Urinary bladder (tissue), 4 donors: ENCODE results near the gene TTF1. TPM values are rescaled to one million over a fixed set of nuclear protein-coding genes. Genes with fewer than 3 reads are reported as not detected.
"Not testable (repeated sequence)": the region's sequence is repeated elsewhere in the genome, so short reads cannot be mapped to it uniquely, and the experiment has no call there.

Experiments used
- DNase-seq: peaks from one replicate; pipeline ENCODE4 v3.0.0-alpha.2; 2015; ENCODE audit errors: extremely low spot score
- H3K27ac ChIP-seq: one replicate; pipeline ENCODE4 v1.5.1; 2013; ENCODE audit warnings: low read depth, mild to moderate bottlenecking, moderate library complexity
- H3K36me3 ChIP-seq: one replicate; pipeline ENCODE4 v1.6.1; 2013; ENCODE audit warnings: mild to moderate bottlenecking, moderate library complexity; ENCODE audit not compliant: insufficient read depth
- H3K4me1 ChIP-seq: one replicate; pipeline ENCODE4 v1.6.1; 2013; ENCODE audit warnings: mild to moderate bottlenecking, moderate library complexity; ENCODE audit not compliant: insufficient read depth
- H3K4me3 ChIP-seq: one replicate; pipeline ENCODE4 v1.5.1; 2013; ENCODE audit warnings: low read depth, low read length
- WGBS: extraction: QIAGEN DNeasy Blood & Tissue Kit; methylation state at CpG from one replicate; pipeline ENCODE4 v1.1.7; 2013; 5-methylcytosine and 5-hydroxymethylcytosine counted together
- polyA plus RNA-seq: library from polyadenylated mRNA; stranded (reverse); fragments of 200-250 nt; gene quantifications from one replicate; pipeline ENCODE4 v1.2.3, GENCODE V29; 2013
- total RNA-seq: library from RNA; depleted of rRNA; stranded (reverse); fragments of >200 nt; gene quantifications from one replicate; pipeline ENCODE4 v1.2.3, GENCODE V29; 2014
- donor health status: healthy with polysubstance abuse.
- donor health status: healthy.

TTF1 gene
- total and polyA plus RNA-seq, 2 donors, result 9.8 to 16.3 TPM

GRCh38 chr9:132404228-132404881, 2.3 kb downstream of the TTF1 start:
- WGBS, result 54% methylated on average over 9 of the region's 9 CpGs
- no peak for DNase-seq
- Histone ChIP-seq H3K27ac (no peak overlapping the region), H3K36me3 (peaks cover 5% of the 10 kb centered on the region), H3K4me1 (no peaks in the 10 kb centered on the region), H3K4me3 (no peak overlapping the region)

- WGBS, result 93% methylated on average over 4 of the region's 4 CpGs
- DNase-seq, result no peak
- Histone ChIP-seq H3K36me3 (peaks cover 5% of the 10 kb centered on the region), H3K4me3 (no peak overlapping the region), H3K27ac (no peak overlapping the region), H3K4me1 (no peaks in the 10 kb centered on the region)
Observed at GRCh38 chr9:132401824-132402223, 4.8 kb downstream of the TTF1 start.

- H3K4me3 ChIP-seq, result no peak overlapping the region
- 86% methylated on average over 11 of the region's 11 CpGs for WGBS
- no peak overlapping the region for H3K27ac ChIP-seq
- peaks cover 7% of the 10 kb centered on the region for H3K36me3 ChIP-seq
- DNase-seq, result no peak
- H3K4me1 ChIP-seq, result no peaks in the 10 kb centered on the region
Observed at GRCh38 chr9:132395560-132395959, 11.1 kb downstream of the TTF1 start.

GRCh38 chr9:132391449-132391848, 15.2 kb downstream of the TTF1 start:
- DNase-seq, result no peak
- 90% methylated on average over 11 of the region's 11 CpGs for WGBS
- Histone ChIP-seq H3K4me3 (no peak overlapping the region), H3K27ac (no peak overlapping the region), H3K36me3 (peaks cover 8% of the 10 kb centered on the region), H3K4me1 (no peaks in the 10 kb centered on the region)

- DNase-seq, result no peak
- Histone ChIP-seq H3K4me3 (no peak overlapping the region), H3K4me1 (no peaks in the 10 kb centered on the region), H3K27ac (no peak overlapping the region), H3K36me3 (peaks cover 8% of the 10 kb centered on the region)
- 79% methylated on average over 7 of the region's 7 CpGs for WGBS
Observed at GRCh38 chr9:132390966-132391365, 15.7 kb downstream of the TTF1 start.

GRCh38 chr9:132387133-132387532, 19.5 kb downstream of the TTF1 start:
- H3K36me3 ChIP-seq, result peaks cover 8% of the 10 kb centered on the region
- no peak overlapping the region for H3K27ac ChIP-seq
- no peak overlapping the region for H3K4me3 ChIP-seq
- no peak for DNase-seq
- 93% methylated on average over 7 of the region's 7 CpGs for WGBS
- H3K4me1 ChIP-seq, result no peaks in the 10 kb centered on the region

GRCh38 chr9:132384376-132384775, 22.3 kb downstream of the TTF1 start:
- no peaks in the 10 kb centered on the region for H3K4me1 ChIP-seq
- peaks cover 6% of the 10 kb centered on the region for H3K36me3 ChIP-seq
- no peak overlapping the region for H3K27ac ChIP-seq
- 91% methylated on average over 8 of the region's 8 CpGs for WGBS
- no peak for DNase-seq
- no peak overlapping the region for H3K4me3 ChIP-seq

GRCh38 chr9:132383462-132383883, 23.2 kb downstream of the TTF1 start:
- Histone ChIP-seq H3K4me3 (no peak overlapping the region), H3K27ac (no peak overlapping the region), H3K4me1 (no peaks in the 10 kb centered on the region), H3K36me3 (peaks cover 7% of the 10 kb centered on the region)
- 86% methylated on average over 10 of the region's 10 CpGs for WGBS
- DNase-seq, result no peak

- no peak for DNase-seq
Observed at GRCh38 chr9:132381966-132382541, 24.6 kb downstream of the TTF1 start.

GRCh38 chr9:132378416-132378815, 28.2 kb downstream of the TTF1 start:
- not testable (repeated sequence) for DNase-seq, H3K4me1 ChIP-seq, H3K4me3 ChIP-seq, H3K36me3 ChIP-seq, H3K27ac ChIP-seq
- WGBS, result 93% methylated on average over 3 of the region's 3 CpGs

More at GRCh38 chr9:132381966-132382541, 24.6 kb downstream of the TTF1 start:
- Histone ChIP-seq H3K27ac (no peak overlapping the region), H3K4me3 (no peak overlapping the region), H3K4me1 (no peaks in the 10 kb centered on the region), H3K36me3 (peaks cover 4% of the 10 kb centered on the region)
- 86% methylated on average over 9 of the region's 9 CpGs for WGBS

GRCh38 chr9:132377769-132378168, 28.9 kb downstream of the TTF1 start:
- not testable (repeated sequence) for H3K4me3 ChIP-seq, H3K27ac ChIP-seq, H3K4me1 ChIP-seq, DNase-seq, H3K36me3 ChIP-seq
- 99% methylated on average over 2 of the region's 2 CpGs for WGBS

- Histone ChIP-seq H3K4me3 (no peak overlapping the region), H3K27ac (no peak overlapping the region), H3K4me1 (peaks cover 2% of the 10 kb centered on the region), H3K36me3 (no peaks in the 10 kb centered on the region)
- no peak for DNase-seq
- WGBS, result 64% methylated on average over 14 of the region's 14 CpGs
Observed at GRCh38 chr9:132372177-132373095, 34.2 kb downstream of the TTF1 start.

- Histone ChIP-seq H3K27ac (no peak overlapping the region), H3K4me1 (peaks cover 2% of the 10 kb centered on the region), H3K4me3 (no peak overlapping the region), H3K36me3 (no peaks in the 10 kb centered on the region)
- 79% methylated on average over 4 of the region's 4 CpGs for WGBS
- no peak for DNase-seq
Observed at GRCh38 chr9:132370592-132370991, 36.0 kb downstream of the TTF1 start.

- no peak for DNase-seq
- H3K27ac ChIP-seq, result no peak overlapping the region
- H3K4me3 ChIP-seq, result no peak overlapping the region
- peaks cover 2% of the 10 kb centered on the region for H3K4me1 ChIP-seq
- no peaks in the 10 kb centered on the region for H3K36me3 ChIP-seq
- 93% methylated on average over 4 of the region's 4 CpGs for WGBS
Observed at GRCh38 chr9:132369421-132369820, 37.2 kb downstream of the TTF1 start.
